ENCODE data around the gene HORMAD1.
A peak's percentile ranks its signal among the peaks of the same experiment; 100 is the strongest.

The HORMAD1 gene

GRCh38 chr1:150708595-150708994, 12.1 kb downstream of the HORMAD1 start:
- ChIA-PET CTCF (interaction anchor here (0.6 kb wide), 1 partner anchor 33 kb away, joined by 3 read pairs; no protein-coding TSS in a partner anchor), POLR2A (interaction anchor here (2.2 kb wide), 1 partner anchor 11 kb away, joined by 9 read pairs; the partner anchor contains the start of gene GOLPH3L)
- TF ChIP-seq LEF1 (IDR thresholded peaks at IDR 0.05; ENCODE audit: borderline replicate concordance) = no peak
- no peak for TF ChIP-seq L3MBTL2 (conservative IDR thresholded peaks at IDR 0.05)
- no peak for TF ChIP-seq ELF4 (IDR thresholded peaks at IDR 0.05)
- no peak for TF ChIP-seq SUZ12 (IDR thresholded peaks at IDR 0.05)
- no peak for TF ChIP-seq ZNF384 (IDR thresholded peaks at IDR 0.05)
- TF ChIP-seq FOXM1 (IDR thresholded peaks at IDR 0.05; ENCODE audit: borderline replicate concordance) = no peak
- no peak for TF ChIP-seq TARDBP (IDR thresholded peaks at IDR 0.05)
- DNase-seq (ENCODE audit: extremely low spot score) = no peak

- POLR2A ChIA-PET = no interaction called here
- CTCF ChIA-PET = no interaction called here
- no peak for DNase-seq (ENCODE audit: extremely low spot score)
- TF ChIP-seq LEF1 (IDR thresholded peaks at IDR 0.05; ENCODE audit: borderline replicate concordance) = no peak
- no peak for TF ChIP-seq HDGF (IDR thresholded peaks at IDR 0.05; ENCODE audit: borderline replicate concordance)
- TF ChIP-seq FOXA1 (IDR thresholded peaks at IDR 0.05) = no peak
- no peak for TF ChIP-seq L3MBTL2 (conservative IDR thresholded peaks at IDR 0.05)
- TF ChIP-seq CTBP1 (IDR thresholded peaks at IDR 0.05; ENCODE audit: borderline replicate concordance) = no peak
- TF ChIP-seq ELF4 (IDR thresholded peaks at IDR 0.05) = no peak
- TF ChIP-seq BHLHE40 (IDR thresholded peaks at IDR 0.05; ENCODE audit: borderline replicate concordance) = no peak
- no peak for TF ChIP-seq TARDBP (IDR thresholded peaks at IDR 0.05)
- TF ChIP-seq ZNF384 (IDR thresholded peaks at IDR 0.05) = no peak
- no peak for TF ChIP-seq PKNOX1 (IDR thresholded peaks at IDR 0.05)
- no peak for TF ChIP-seq SP1 (IDR thresholded peaks at IDR 0.05)
- TF ChIP-seq FOXM1 (IDR thresholded peaks at IDR 0.05; ENCODE audit: borderline replicate concordance) = no peak
- no peak for TF ChIP-seq SUZ12 (IDR thresholded peaks at IDR 0.05)
- no peak for TF ChIP-seq FOXK2 (IDR thresholded peaks at IDR 0.05)
- TF ChIP-seq ARNT (IDR thresholded peaks at IDR 0.05) = no peak
- no peak for TF ChIP-seq NFRKB (IDR thresholded peaks at IDR 0.05)
Measured at GRCh38 chr1:150706091-150706490, 14.6 kb downstream of the HORMAD1 start.

- no peak for DNase-seq (ENCODE audit: extremely low spot score)
- POLR2A ChIA-PET = no interaction called here
- CTCF ChIA-PET = interaction anchor here (1.2 kb wide), 1 partner anchor 142 kb away, joined by 3 read pairs; no protein-coding TSS in a partner anchor
- no peak for TF ChIP-seq BHLHE40 (IDR thresholded peaks at IDR 0.05; ENCODE audit: borderline replicate concordance)
- TF ChIP-seq FOXA1 (IDR thresholded peaks at IDR 0.05) = no peak
- TF ChIP-seq L3MBTL2 (conservative IDR thresholded peaks at IDR 0.05) = no peak
- TF ChIP-seq CTBP1 (IDR thresholded peaks at IDR 0.05; ENCODE audit: borderline replicate concordance) = no peak
- TF ChIP-seq PKNOX1 (IDR thresholded peaks at IDR 0.05) = no peak
- TF ChIP-seq TARDBP (IDR thresholded peaks at IDR 0.05) = no peak
- no peak for TF ChIP-seq NFRKB (IDR thresholded peaks at IDR 0.05)
- TF ChIP-seq ZNF384 (IDR thresholded peaks at IDR 0.05) = no peak
- no peak for TF ChIP-seq ARNT (IDR thresholded peaks at IDR 0.05)
- TF ChIP-seq ELF4 (IDR thresholded peaks at IDR 0.05) = no peak
- no peak for TF ChIP-seq FOXM1 (IDR thresholded peaks at IDR 0.05; ENCODE audit: borderline replicate concordance)
- no peak for TF ChIP-seq SUZ12 (IDR thresholded peaks at IDR 0.05)
- no peak for TF ChIP-seq FOXK2 (IDR thresholded peaks at IDR 0.05)
- no peak for TF ChIP-seq SP1 (IDR thresholded peaks at IDR 0.05)
- no peak for TF ChIP-seq HDGF (IDR thresholded peaks at IDR 0.05; ENCODE audit: borderline replicate concordance)
- TF ChIP-seq LEF1 (IDR thresholded peaks at IDR 0.05; ENCODE audit: borderline replicate concordance) = no peak
Measured at GRCh38 chr1:150703427-150703826, 17.3 kb downstream of the HORMAD1 start.

- ChIA-PET CTCF (interaction anchor here (1.3 to 1.9 kb wide), 2 partner anchors 16 to 116 kb away, joined by 3 to 6 read pairs; no protein-coding TSS in a partner anchor), POLR2A (interaction anchor here (0.5 to 2.6 kb wide), 24 partner anchors 10 to 230 kb away, joined by 3 to 20 read pairs (median 4); partner anchors contain the start of genes ENSA and MCL1)
- TF ChIP-seq LEF1 (IDR thresholded peaks at IDR 0.05; ENCODE audit: borderline replicate concordance) = no peak
- peak; percentile 30; the same call in 1 of the 2 replicates for TF ChIP-seq ELF4 (IDR thresholded peaks at IDR 0.05)
- TF ChIP-seq FOXA1 (IDR thresholded peaks at IDR 0.05) = no peak
- TF ChIP-seq TARDBP (IDR thresholded peaks at IDR 0.05) = no peak
- no peak for TF ChIP-seq BHLHE40 (IDR thresholded peaks at IDR 0.05; ENCODE audit: borderline replicate concordance)
- TF ChIP-seq SUZ12 (IDR thresholded peaks at IDR 0.05) = no peak
- no peak for TF ChIP-seq ARNT (IDR thresholded peaks at IDR 0.05)
- TF ChIP-seq CTBP1 (IDR thresholded peaks at IDR 0.05; ENCODE audit: borderline replicate concordance) = no peak
- TF ChIP-seq HDGF (IDR thresholded peaks at IDR 0.05; ENCODE audit: borderline replicate concordance) = 0 out of 2 replicates have a peak, but pooled peaks have one; percentile 61
- no peak for TF ChIP-seq SP1 (IDR thresholded peaks at IDR 0.05)
- no peak for TF ChIP-seq FOXM1 (IDR thresholded peaks at IDR 0.05; ENCODE audit: borderline replicate concordance)
- no peak for TF ChIP-seq NFRKB (IDR thresholded peaks at IDR 0.05)
- peak; percentile 99 for TF ChIP-seq PKNOX1 (IDR thresholded peaks at IDR 0.05)
- TF ChIP-seq ZNF384 (IDR thresholded peaks at IDR 0.05) = no peak
- TF ChIP-seq FOXK2 (IDR thresholded peaks at IDR 0.05) = no peak
- TF ChIP-seq L3MBTL2 (conservative IDR thresholded peaks at IDR 0.05) = 0 out of 2 replicates have a peak, but pooled peaks have one; percentile 17
- DNase-seq (ENCODE audit: extremely low spot score) = peak; percentile 95
Measured at GRCh38 chr1:150696995-150697927, 23.4 kb downstream of the HORMAD1 start, which contains the start of gene GOLPH3L. GOLPH3L (minus strand) TSS chr1:150697154; CDS start chr1:150694838, 2,316 bp downstream.

- POLR2A ChIA-PET = interaction anchor here (0.7 to 2.6 kb wide), 21 partner anchors 10 to 231 kb away, joined by 3 to 20 read pairs (median 4); partner anchors contain the start of genes ENSA and MCL1
- DNase-seq (ENCODE audit: extremely low spot score) = peak; percentile 26
- TF ChIP-seq FOXA1 (IDR thresholded peaks at IDR 0.05) (no peak), SP1 (IDR thresholded peaks at IDR 0.05) (no peak), PKNOX1 (IDR thresholded peaks at IDR 0.05) (no peak), FOXK2 (IDR thresholded peaks at IDR 0.05) (no peak), TARDBP (IDR thresholded peaks at IDR 0.05) (no peak), CTBP1 (IDR thresholded peaks at IDR 0.05; ENCODE audit: borderline replicate concordance) (no peak)
Measured at GRCh38 chr1:150696590-150696989, 24.1 kb downstream of the HORMAD1 start.

More at GRCh38 chr1:150696590-150696989, 24.1 kb downstream of the HORMAD1 start:
- CTCF ChIA-PET = interaction anchor here (1.3 to 1.9 kb wide), 2 partner anchors 16 to 116 kb away, joined by 3 to 6 read pairs; no protein-coding TSS in a partner anchor
